HEK293 (cell line): ENCODE data around the gene RDH16.

Experiments
- CTCF ChIA-PET: fragments of 350-600 bp; formaldehyde crosslinking; extraction: SDS; loops from one replicate; lab custom pipeline; 2021; ENCODE audit warnings: antibody characterized with exemption; lab: Yijun Ruan, JAX
- POLR2A ChIA-PET: fragments of 300-600 bp; formaldehyde crosslinking; extraction: SDS; loops from one replicate; lab custom pipeline; 2020; ENCODE audit warnings: antibody characterized with exemption, inconsistent platforms; lab: Yijun Ruan, JAX
- H3K27ac ChIP-seq: fragments of 200-500 bp; sonication (Bioruptor generic); 2 replicates; pipeline ENCODE4 v1.5.1; 2014; ENCODE audit warnings: low read depth, low read length, control low read depth, inconsistent platforms; ENCODE audit errors: extremely low read depth
- H3K36me3 ChIP-seq, 2 experiments: fragments of 200-500 bp in 1 of 2; sonication (Bioruptor generic) in 1 of 2; 1 replicate in 1 of 2; 2 replicates in 1 of 2; pipeline ENCODE4 v1.5.1; 2014 to 2017; ENCODE audit warnings: inconsistent platforms in 2 of 2, low read length in 2 of 2; ENCODE audit not compliant: control insufficient read depth in 2 of 2, insufficient read depth in 1 of 2
- H3K4me1 ChIP-seq: fragments of 200-500 bp; sonication (Bioruptor generic); 2 replicates; pipeline ENCODE4 v1.5.1; 2014; ENCODE audit warnings: mild to moderate bottlenecking, low read length, inconsistent platforms; ENCODE audit not compliant: control insufficient read depth, insufficient read depth
- H3K4me3 ChIP-seq: 2 replicates; pipeline ENCODE4 v1.5.1; 2011; ENCODE audit warnings: low read depth, mild to moderate bottlenecking, control low read depth, low read length, moderate library complexity
- H3K9me3 ChIP-seq: fragments of 200-500 bp; sonication (Bioruptor generic); 2 replicates; pipeline ENCODE4 v1.5.1; 2014; ENCODE audit warnings: low read depth, low read length, inconsistent platforms; ENCODE audit not compliant: control insufficient read depth, insufficient read depth
- GLI4 ChIP-seq: fragments of 450-650 bp; formaldehyde crosslinking; IDR thresholded peaks from 2 replicates; pipeline ENCODE4 v1.5.1; 2016; ENCODE audit warnings: missing biosample characterization, missing genetic modification characterization
- INSM2 ChIP-seq: fragments of 450-650 bp; formaldehyde crosslinking; IDR thresholded peaks from 2 replicates; pipeline ENCODE4 v1.5.1; 2016; ENCODE audit warnings: missing biosample characterization, missing genetic modification characterization
- PRDM6 ChIP-seq: fragments of 450-650 bp; formaldehyde crosslinking; IDR thresholded peaks from 2 replicates; pipeline ENCODE4 v1.5.1; 2017; ENCODE audit warnings: missing biosample characterization, missing genetic modification characterization
- RBAK ChIP-seq: fragments of 450-650 bp; formaldehyde crosslinking; IDR thresholded peaks from 2 replicates; pipeline ENCODE4 v1.5.1; 2016; ENCODE audit warnings: missing biosample characterization, missing genetic modification characterization
- ZBTB26 ChIP-seq: fragments of 450-650 bp; formaldehyde crosslinking; optimal IDR thresholded peaks from 2 replicates; pipeline ENCODE3; 2016; ENCODE audit warnings: missing biosample characterization, mild to moderate bottlenecking, missing genetic modification characterization
- ZNF114 ChIP-seq: fragments of 450-650 bp; formaldehyde crosslinking; IDR thresholded peaks from 2 replicates; pipeline ENCODE4 v1.5.0; 2017; ENCODE audit warnings: missing biosample characterization, missing genetic modification characterization
- ZNF121 ChIP-seq: fragments of 450-650 bp; formaldehyde crosslinking; IDR thresholded peaks from 2 replicates; pipeline ENCODE4 v1.5.1; 2016; ENCODE audit warnings: missing biosample characterization, missing genetic modification characterization
- ZNF223 ChIP-seq: fragments of 450-650 bp; formaldehyde crosslinking; IDR thresholded peaks from 2 replicates; pipeline ENCODE4 v1.5.1; 2016; ENCODE audit warnings: missing biosample characterization, missing genetic modification characterization
- ZNF23 ChIP-seq: fragments of 450-650 bp; formaldehyde crosslinking; IDR thresholded peaks from 2 replicates; pipeline ENCODE4 v1.5.1; 2016; ENCODE audit warnings: missing biosample characterization, missing genetic modification characterization, borderline replicate concordance
- ZNF280D ChIP-seq: fragments of 450-650 bp; formaldehyde crosslinking; IDR thresholded peaks from 2 replicates; pipeline ENCODE4 v1.5.1; 2016; ENCODE audit warnings: missing biosample characterization, missing genetic modification characterization
- ZNF391 ChIP-seq: fragments of 450-650 bp; formaldehyde crosslinking; IDR thresholded peaks from 2 replicates; pipeline ENCODE4 v1.5.1; 2016; ENCODE audit warnings: low read depth, missing biosample characterization, missing genetic modification characterization, borderline replicate concordance
- ZNF398 ChIP-seq: fragments of 450-650 bp; formaldehyde crosslinking; IDR thresholded peaks from 2 replicates; pipeline ENCODE4 v1.5.1; 2017; ENCODE audit warnings: missing biosample characterization, missing genetic modification characterization
- ZNF48 ChIP-seq: fragments of 450-650 bp; formaldehyde crosslinking; IDR thresholded peaks from 2 replicates; pipeline ENCODE4 v1.5.1; 2016; ENCODE audit warnings: missing biosample characterization, missing genetic modification characterization
- ZNF521 ChIP-seq: fragments of 450-650 bp; formaldehyde crosslinking; IDR thresholded peaks from 2 replicates; pipeline ENCODE4 v1.5.1; 2017; ENCODE audit warnings: missing biosample characterization, mild to moderate bottlenecking, missing genetic modification characterization
- ZNF530 ChIP-seq: fragments of 450-650 bp; formaldehyde crosslinking; IDR thresholded peaks from 2 replicates; pipeline ENCODE4 v1.5.1; 2016; ENCODE audit warnings: low read depth, missing biosample characterization, missing genetic modification characterization
- ZNF629 ChIP-seq: fragments of 450-650 bp; formaldehyde crosslinking; IDR thresholded peaks from 2 replicates; pipeline ENCODE4 v1.5.1; 2017; ENCODE audit warnings: missing biosample characterization, missing genetic modification characterization
- ZNF639 ChIP-seq: fragments of 450-650 bp; formaldehyde crosslinking; IDR thresholded peaks from 2 replicates; pipeline ENCODE4 v1.5.1; 2016; ENCODE audit warnings: missing biosample characterization, missing genetic modification characterization
- ZNF660 ChIP-seq: fragments of 450-650 bp; IDR thresholded peaks from 2 replicates; pipeline ENCODE4 v1.5.1; 2018; ENCODE audit warnings: missing biosample characterization, mild to moderate bottlenecking, missing genetic modification characterization
- ZNF704 ChIP-seq: fragments of 450-650 bp; formaldehyde crosslinking; IDR thresholded peaks from 2 replicates; pipeline ENCODE4 v1.5.1; 2016; ENCODE audit warnings: missing biosample characterization, missing genetic modification characterization
- ZNF776 ChIP-seq: fragments of 450-650 bp; formaldehyde crosslinking; IDR thresholded peaks from 2 replicates; pipeline ENCODE4 v1.5.0; 2017; ENCODE audit warnings: missing biosample characterization, missing genetic modification characterization, borderline replicate concordance
- ZNF791 ChIP-seq: fragments of 450-650 bp; formaldehyde crosslinking; IDR thresholded peaks from 2 replicates; pipeline ENCODE4 v1.5.1; 2016; ENCODE audit warnings: missing biosample characterization, missing genetic modification characterization

Gene RDH16

GRCh38 chr12:57000393-57000792 lies 43.0 kb upstream of the RDH16 start:
- no peak overlapping the region for H3K4me3 ChIP-seq
- TF ChIP-seq ZNF23 (tag by site-specific recombination) (no peak), ZNF521 (no peak), ZNF704 (tag by site-specific recombination) (no peak), ZNF223 (no peak), ZNF660 (tag by site-specific recombination) (no peak), PRDM6 (tag by site-specific recombination) (no peak), ZNF114 (tag by site-specific recombination) (no peak), ZNF530 (no peak), RBAK (tag by site-specific recombination) (no peak), ZNF776 (tag by site-specific recombination) (no peak), ZBTB26 (no peak)
- TF ChIP-seq, all 188 proteins: peak for 0
- ChIA-PET POLR2A (interaction anchor here (0.5 to 1.2 kb wide), 2 partner anchors 13 to 376 kb away, joined by 3 to 6 read pairs; no protein-coding TSS in a partner anchor), CTCF (interaction anchor here (0.7 to 9.7 kb wide), 9 partner anchors 13 to 253 kb away, joined by 3 to 117 read pairs (median 4); partner anchors contain the start of genes HSD17B6 and PRIM1)
- Histone ChIP-seq H3K27ac (no peak overlapping the region), H3K9me3 (no peaks in the 10 kb centered on the region), H3K36me3 (peaks cover 11 to 78% of the 10 kb centered on the region in 2 experiments), H3K4me1 (peaks cover 3% of the 10 kb centered on the region; the same call in 1 of the 2 replicates)

GRCh38 chr12:56999456-56999855 lies 42.0 kb upstream of the RDH16 start:
- H3K9me3 ChIP-seq = no peaks in the 10 kb centered on the region
- H3K27ac ChIP-seq = no peak overlapping the region
- POLR2A ChIA-PET = interaction anchor here (1.2 kb wide), 1 partner anchor 12 kb away, joined by 3 read pairs; no protein-coding TSS in a partner anchor
- CTCF ChIA-PET = interaction anchor here (0.7 to 9.7 kb wide), 7 partner anchors 9 to 243 kb away, joined by 3 to 117 read pairs (median 3); partner anchors contain the start of genes HSD17B6 and PRIM1
- no peak overlapping the region for H3K4me3 ChIP-seq
- peaks cover 11 to 76% of the 10 kb centered on the region in 2 experiments for H3K36me3 ChIP-seq
- H3K4me1 ChIP-seq = no peaks in the 10 kb centered on the region
- TF ChIP-seq INSM2 (tag by site-specific recombination) (no peak), ZNF280D (tag by site-specific recombination) (no peak), ZNF48 (no peak), ZNF639 (no peak), ZNF791 (no peak), ZNF398 (tag by site-specific recombination) (no peak), ZNF121 (tag by site-specific recombination) (no peak), GLI4 (tag by site-specific recombination) (no peak), ZNF629 (tag by site-specific recombination) (no peak), ZNF391 (tag by site-specific recombination) (no peak)
